ENCODE data around the gene EXOSC2.

The EXOSC2 gene

GRCh38 chr9:130746434-130747212, 53.0 kb downstream of the EXOSC2 start:
- Histone ChIP-seq H2AFZ (ENCODE audit: low read depth, low read length) (no peak overlapping the region), H3K4me1 (ENCODE audit: low read length) (no peaks in the 10 kb centered on the region), H3K4me2 (ENCODE audit: low read length) (no peak overlapping the region), H3K9me3 (ENCODE audit: insufficient read depth, low read length) (no peaks in the 10 kb centered on the region), H3K36me3 (replicated peaks; ENCODE audit: low read depth, low read length) (no peaks in the 10 kb centered on the region), H3K9ac (ENCODE audit: low read length) (no peak overlapping the region), H3K27me3 (ENCODE audit: low read depth, low read length) (no peaks in the 10 kb centered on the region), H4K20me1 (ENCODE audit: insufficient read depth, low read length) (no peaks in the 10 kb centered on the region), H3K4me3 (ENCODE audit: low read length) (no peak overlapping the region), H3K79me2 (ENCODE audit: low read length) (0 out of 2 replicates have a peak, but pooled peaks cover 3% of the 10 kb centered on the region), H3K27ac (ENCODE audit: low read length) (no peak overlapping the region)
- TF ChIP-seq CTCF (IDR thresholded peaks at IDR 0.05; ENCODE audit: low read depth, low read length) (no peak), EZH2phosphoT487 (IDR thresholded peaks at IDR 0.05; ENCODE audit: low read depth) (no peak)

GRCh38 chr9:130751631-130752355, 58.2 kb downstream of the EXOSC2 start:
- no peaks in the 10 kb centered on the region for H3K27me3 ChIP-seq (ENCODE audit: low read depth, low read length)
- H3K79me2 ChIP-seq (ENCODE audit: low read length) = no peaks in the 10 kb centered on the region
- TF ChIP-seq CTCF (IDR thresholded peaks at IDR 0.05; ENCODE audit: low read depth, low read length) (no peak), EZH2phosphoT487 (IDR thresholded peaks at IDR 0.05; ENCODE audit: low read depth) (no peak)
- no peak overlapping the region for H3K4me3 ChIP-seq (ENCODE audit: low read length)
- no peak overlapping the region for H3K9ac ChIP-seq (ENCODE audit: low read length)
- H3K4me1 ChIP-seq (ENCODE audit: low read length) = peaks cover 15% of the 10 kb centered on the region
- no peaks in the 10 kb centered on the region for H3K36me3 ChIP-seq (replicated peaks; ENCODE audit: low read depth, low read length)
- no peaks in the 10 kb centered on the region for H3K9me3 ChIP-seq (ENCODE audit: insufficient read depth, low read length)
- no peak overlapping the region for H3K27ac ChIP-seq (ENCODE audit: low read length)
- no peak overlapping the region for H3K4me2 ChIP-seq (ENCODE audit: low read length)
- H4K20me1 ChIP-seq (ENCODE audit: insufficient read depth, low read length) = peaks cover 19% of the 10 kb centered on the region; the same call in 1 of the 2 replicates
- no peak overlapping the region for H2AFZ ChIP-seq (ENCODE audit: low read depth, low read length)
